Fibroblast of lung (primary cell): ENCODE data around the gene REEP1. TPM values are rescaled to one million over a fixed set of nuclear protein-coding genes. Genes with fewer than 3 reads are reported as not detected.

ENCODE experiments used
- DNase-seq, 2 donors: peaks; one replicate each; pipeline versions ENCODE4 v3.0.0 to v3.0.0-alpha.2; 2010; ENCODE audit warnings: low read depth in 2 of 2
- H2AFZ ChIP-seq: 2 replicates; pipeline ENCODE4 v1.5.1; 2012; ENCODE audit warnings: low read length, control low read depth, inconsistent platforms
- H3K27ac ChIP-seq: 2 replicates; pipeline ENCODE4 v1.5.1; 2011; ENCODE audit warnings: low read length, control low read depth; ENCODE audit not compliant: insufficient read depth
- H3K27me3 ChIP-seq: 2 replicates; pipeline ENCODE4 v1.5.1; 2011; ENCODE audit warnings: mild to moderate bottlenecking, low read length; ENCODE audit not compliant: control insufficient read depth, insufficient read depth
- H3K36me3 ChIP-seq: 2 replicates; pipeline ENCODE4 v1.5.1; 2011; ENCODE audit warnings: low read length; ENCODE audit not compliant: control insufficient read depth, insufficient read depth
- H3K4me1 ChIP-seq: 2 replicates; pipeline ENCODE4 v1.5.1; 2011; ENCODE audit warnings: low read length; ENCODE audit not compliant: control insufficient read depth, insufficient read depth; ENCODE audit errors: extremely low read depth
- H3K4me2 ChIP-seq: 2 replicates; pipeline ENCODE4 v1.5.1; 2011; ENCODE audit warnings: low read length, control low read depth; ENCODE audit not compliant: insufficient read depth; ENCODE audit errors: extremely low read depth
- H3K4me3 ChIP-seq, 4 experiments: fragments of 200-600 bp in 1 of 4; sonication (generic) in 1 of 4; replicated peaks in 1 of 4; 2 replicates each; pipeline ENCODE4 v1.5.1; 2011 to 2016; ENCODE audit warnings: low read length in 4 of 4, low read depth in 3 of 4, mild to moderate bottlenecking in 3 of 4, control low read depth in 2 of 4, inconsistent platforms in 1 of 4, mixed read lengths in 1 of 4; ENCODE audit not compliant: insufficient read depth in 1 of 4; ENCODE audit errors: control extremely low read depth in 1 of 4
- H3K79me2 ChIP-seq: 2 replicates; pipeline ENCODE4 v1.5.1; 2012; ENCODE audit warnings: mild to moderate bottlenecking, low read length, inconsistent platforms; ENCODE audit not compliant: control insufficient read depth, insufficient read depth
- H3K9ac ChIP-seq: 2 replicates; pipeline ENCODE4 v1.5.1; 2011; ENCODE audit warnings: mild to moderate bottlenecking, low read length, control low read depth; ENCODE audit not compliant: insufficient read depth
- H3K9me3 ChIP-seq: 2 replicates; pipeline ENCODE4 v1.5.1; 2012; ENCODE audit warnings: low read depth, low read length; ENCODE audit not compliant: control insufficient read depth, insufficient read depth
- H4K20me1 ChIP-seq: 2 replicates; pipeline ENCODE4 v1.5.1; 2011; ENCODE audit warnings: low read length; ENCODE audit not compliant: control insufficient read depth, insufficient read depth; ENCODE audit errors: extremely low read depth
- EZH2 ChIP-seq: IDR thresholded peaks from 2 replicates; pipeline ENCODE4 v1.5.1; 2012; ENCODE audit warnings: low read length, control low read depth, mild to moderate bottlenecking; ENCODE audit errors: missing control alignments
- polyA plus RNA-seq, 2 donors: library from polyadenylated mRNA; depleted of rRNA in 1 of 2; stranded (reverse) in 1 of 2; unstranded in 1 of 2; fragments of >200 nt; gene quantifications; 2 replicates each; pipeline ENCODE4 v1.2.1, GENCODE V29; 2011 to 2012; ENCODE audit warnings: missing spikeins in 1 of 2
- total RNA-seq: library from RNA; depleted of rRNA; stranded (reverse); fragments of >200 nt; gene quantifications from 2 replicates; pipeline ENCODE4 v1.2.1, GENCODE V29; 2014
- TF ChIP-seq, protein P1 (sequence below), 2 donors: IDR thresholded peaks in 1 of 2; conservative IDR thresholded peaks in 1 of 2; 1 replicate in 1 of 2; 2 replicates in 1 of 2; pipeline ENCODE4 v1.5.1; 2011 to 2012; ENCODE audit warnings: low read length in 2 of 2, control low read depth in 1 of 2, inconsistent platforms in 1 of 2, low read depth in 1 of 2, mild to moderate bottlenecking in 1 of 2

Gene REEP1
- total and polyA plus RNA-seq, 2 donors (not counting 1 experiment from before 2014, with no cell fraction given): 0.02 TPM; not detected in 1

DNA sequence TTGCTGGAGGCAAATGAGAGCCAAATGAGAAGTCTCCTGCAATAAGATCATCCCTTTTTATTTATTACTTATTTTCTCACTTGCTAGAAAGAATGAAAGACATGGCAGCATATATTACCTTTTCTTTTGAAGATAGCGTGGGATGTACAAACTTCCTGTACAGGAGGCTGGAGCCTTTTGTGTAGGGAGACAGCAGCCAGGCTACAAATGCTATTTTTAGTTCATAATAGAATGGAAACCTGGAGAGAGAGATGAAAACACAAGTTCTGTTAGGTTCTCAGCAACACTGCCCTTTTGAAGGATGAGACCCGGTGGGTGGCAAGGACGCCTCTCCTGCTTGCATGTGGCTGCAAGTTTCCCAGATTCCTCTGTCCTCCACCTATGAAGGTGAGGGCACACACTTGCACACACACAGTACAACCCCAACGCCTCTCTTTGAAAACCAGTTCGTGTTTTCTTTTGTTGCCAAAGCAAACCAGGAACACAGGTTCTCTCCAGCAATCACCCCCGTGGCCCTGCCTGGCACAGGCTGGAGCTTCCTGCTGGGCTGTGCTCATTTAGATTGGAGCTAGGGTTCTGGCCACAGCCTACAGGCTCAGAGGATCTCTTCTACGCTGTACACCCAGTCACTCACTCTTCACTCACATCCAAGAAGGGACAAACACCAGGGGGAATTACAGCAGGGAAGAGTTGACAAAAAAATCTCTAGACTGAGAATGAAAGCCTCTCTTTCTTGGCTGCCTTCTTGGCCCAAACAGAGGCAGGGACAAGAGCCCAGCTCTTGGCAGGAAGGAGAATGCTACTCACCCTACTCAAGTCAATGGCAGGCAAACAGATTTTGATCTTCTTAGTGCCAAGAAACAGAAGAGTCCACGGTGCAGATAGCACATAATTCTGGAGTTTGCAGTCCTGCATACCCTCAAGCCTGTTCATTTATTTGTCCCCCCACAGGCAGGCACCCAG is 82.6 kb downstream of the REEP1 start:
- Histone ChIP-seq H3K4me2 (no peak overlapping the region), H3K79me2 (no peaks in the 10 kb centered on the region), H3K4me3 (no peak overlapping the region), H3K9ac (no peak overlapping the region), H3K27me3 (peaks cover 7% of the 10 kb centered on the region), H3K36me3 (no peaks in the 10 kb centered on the region), H2AFZ (no peak overlapping the region), H3K9me3 (no peaks in the 10 kb centered on the region), H3K27ac (no peak overlapping the region), H3K4me1 (no peaks in the 10 kb centered on the region), H4K20me1 (no peaks in the 10 kb centered on the region)
- no peak for DNase-seq
- TF ChIP-seq EZH2: no peak
- TF ChIP-seq, protein P1, sequence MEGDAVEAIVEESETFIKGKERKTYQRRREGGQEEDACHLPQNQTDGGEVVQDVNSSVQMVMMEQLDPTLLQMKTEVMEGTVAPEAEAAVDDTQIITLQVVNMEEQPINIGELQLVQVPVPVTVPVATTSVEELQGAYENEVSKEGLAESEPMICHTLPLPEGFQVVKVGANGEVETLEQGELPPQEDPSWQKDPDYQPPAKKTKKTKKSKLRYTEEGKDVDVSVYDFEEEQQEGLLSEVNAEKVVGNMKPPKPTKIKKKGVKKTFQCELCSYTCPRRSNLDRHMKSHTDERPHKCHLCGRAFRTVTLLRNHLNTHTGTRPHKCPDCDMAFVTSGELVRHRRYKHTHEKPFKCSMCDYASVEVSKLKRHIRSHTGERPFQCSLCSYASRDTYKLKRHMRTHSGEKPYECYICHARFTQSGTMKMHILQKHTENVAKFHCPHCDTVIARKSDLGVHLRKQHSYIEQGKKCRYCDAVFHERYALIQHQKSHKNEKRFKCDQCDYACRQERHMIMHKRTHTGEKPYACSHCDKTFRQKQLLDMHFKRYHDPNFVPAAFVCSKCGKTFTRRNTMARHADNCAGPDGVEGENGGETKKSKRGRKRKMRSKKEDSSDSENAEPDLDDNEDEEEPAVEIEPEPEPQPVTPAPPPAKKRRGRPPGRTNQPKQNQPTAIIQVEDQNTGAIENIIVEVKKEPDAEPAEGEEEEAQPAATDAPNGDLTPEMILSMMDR (conservative IDR thresholded peaks at IDR 0.05 in 1 of 2, IDR thresholded peaks at IDR 0.05 in 1 of 2; ENCODE audit: low read depth in 1 of 2, low read length in 2 of 2): no peak

DNA sequence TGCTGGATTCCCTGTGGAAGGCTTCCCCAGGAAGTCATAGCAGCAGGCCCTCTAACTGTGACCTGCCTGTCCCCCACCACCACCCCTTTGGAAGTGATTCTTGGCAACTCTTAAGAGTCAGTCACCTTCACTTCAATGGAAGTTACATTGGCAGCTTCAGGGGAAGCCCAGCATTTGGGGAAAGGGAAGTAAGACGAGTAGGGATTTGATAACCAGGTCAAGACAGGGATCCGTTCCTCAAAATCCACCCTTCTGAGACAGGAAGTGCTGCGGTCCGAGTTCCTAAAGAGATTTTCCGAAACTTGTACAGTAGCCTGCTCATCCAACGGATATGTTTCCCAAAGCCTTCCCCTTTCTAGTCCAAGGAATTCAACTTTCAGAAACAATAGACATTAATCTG is 84.0 kb downstream of the REEP1 start:
- no peak overlapping the region for H3K9ac ChIP-seq
- no peak for DNase-seq
- H3K79me2 ChIP-seq: no peaks in the 10 kb centered on the region
- no peaks in the 10 kb centered on the region for H3K9me3 ChIP-seq
- no peak for TF ChIP-seq EZH2
- TF ChIP-seq, protein P1 (conservative IDR thresholded peaks at IDR 0.05 in 1 of 2, IDR thresholded peaks at IDR 0.05 in 1 of 2; ENCODE audit: low read depth in 1 of 2, low read length in 2 of 2): no peak
- H2AFZ ChIP-seq: no peak overlapping the region
- H3K4me3 ChIP-seq: no peak overlapping the region
- H3K27ac ChIP-seq: no peak overlapping the region
- no peak overlapping the region for H3K4me2 ChIP-seq
- peaks cover 7% of the 10 kb centered on the region for H3K27me3 ChIP-seq
- no peaks in the 10 kb centered on the region for H3K4me1 ChIP-seq
- H3K36me3 ChIP-seq: no peaks in the 10 kb centered on the region
- no peaks in the 10 kb centered on the region for H4K20me1 ChIP-seq

DNA sequence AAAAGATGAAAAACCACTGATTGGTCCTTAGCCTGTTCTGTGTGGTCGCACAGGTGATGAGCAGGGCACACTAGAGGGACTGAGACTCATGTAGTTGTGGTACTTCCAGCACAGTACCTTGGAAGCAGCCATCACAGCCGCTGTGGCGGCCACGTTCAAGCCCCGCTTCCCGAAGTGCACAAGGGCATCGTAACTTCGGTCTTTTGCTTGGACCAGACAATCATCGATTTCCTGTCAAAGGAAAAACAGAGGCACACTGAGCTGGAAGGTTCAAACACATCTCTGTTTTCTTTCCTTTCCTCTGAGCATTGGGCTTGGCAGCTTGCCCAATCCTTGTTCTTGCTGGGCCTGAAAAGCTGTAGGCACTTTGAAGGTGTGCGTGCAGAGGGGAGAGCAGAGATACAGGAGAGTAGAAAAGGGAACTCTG is 85.6 kb downstream of the REEP1 start:
- no peak overlapping the region for H3K4me3 ChIP-seq
- H3K9ac ChIP-seq: no peak overlapping the region
- TF ChIP-seq EZH2: no peak
- TF ChIP-seq, protein P1 (conservative IDR thresholded peaks at IDR 0.05 in 1 of 2, IDR thresholded peaks at IDR 0.05 in 1 of 2; ENCODE audit: low read depth in 1 of 2, low read length in 2 of 2): no peak
- H3K4me1 ChIP-seq: no peaks in the 10 kb centered on the region
- no peaks in the 10 kb centered on the region for H3K36me3 ChIP-seq
- no peaks in the 10 kb centered on the region for H4K20me1 ChIP-seq
- H3K4me2 ChIP-seq: no peak overlapping the region
- H3K9me3 ChIP-seq: no peaks in the 10 kb centered on the region
- H3K27me3 ChIP-seq: peaks cover 7% of the 10 kb centered on the region
- H3K79me2 ChIP-seq: no peaks in the 10 kb centered on the region
- no peak overlapping the region for H2AFZ ChIP-seq
- DNase-seq: no peak
- no peak overlapping the region for H3K27ac ChIP-seq
